ENCODE data around the gene NR1H4. TPM values are rescaled to one million over a fixed set of nuclear protein-coding genes. Genes with fewer than 3 reads are reported as not detected.

Gene NR1H4
- total and polyA plus RNA-seq, 2 of the 13 experiments (the other 11 are each of a cell fraction or from before 2014, with no cell fraction given) = 27.3 to 114 TPM

GRCh38 chr12:100468126-100468525, 5.5 kb upstream of the NR1H4 start (continued):
- TF ChIP-seq SIN3A (IDR thresholded peaks at IDR 0.05; ENCODE audit: borderline replicate concordance, low read depth, low read length) (no peak), ZNF225 (CRISPR knock-in tag; IDR thresholded peaks at IDR 0.05) (no peak)

DNA sequence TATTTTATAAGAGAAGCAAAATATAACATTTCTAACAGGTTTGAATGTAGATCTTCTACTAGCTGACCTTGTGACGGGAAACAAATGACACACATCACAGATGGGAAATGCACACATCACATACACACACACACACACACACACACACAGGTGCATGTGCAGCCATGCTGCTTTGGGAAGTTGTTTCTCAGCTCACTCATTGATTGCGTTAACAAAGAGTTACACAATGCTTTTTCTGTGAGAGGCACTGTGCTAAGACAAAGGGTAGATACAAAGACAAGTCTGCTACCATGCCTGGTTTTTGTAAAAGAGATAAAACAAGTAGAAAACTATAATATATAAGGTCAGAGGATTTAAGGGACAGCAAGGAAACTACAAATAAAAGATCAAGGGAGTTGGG, 1.3 kb upstream of the NR1H4 start:
- Histone ChIP-seq H3K27ac (ENCODE audit: extremely low read length, insufficient read depth, low read length) (no peak overlapping the region), H3K4me1 (ENCODE audit: insufficient read depth, low read length) (peaks cover 49% of the 10 kb centered on the region), H3K27me3 (ENCODE audit: control insufficient read depth in 1 of 2, insufficient read depth in 2 of 2, low read length in 2 of 2) (no peaks in the 10 kb centered on the region), H3K4me3 (replicated peaks in 1 of 3; ENCODE audit: insufficient read depth in 1 of 3, low read depth in 2 of 3, low read length in 3 of 3) (no peak overlapping the region), H3K4me2 (ENCODE audit: low read depth, low read length) (peak overlapping the region; percentile 95; the same call in 1 of the 2 replicates), H3K9me3 (ENCODE audit: low read length) (no peaks in the 10 kb centered on the region), H3K9ac (ENCODE audit: insufficient read depth, low read depth, low read length) (no peak overlapping the region), H3K79me2 (ENCODE audit: insufficient read depth, low read length) (peaks cover 32% of the 10 kb centered on the region), H4K20me1 (ENCODE audit: insufficient read depth, low read length) (no peaks in the 10 kb centered on the region), H2AFZ (ENCODE audit: low read length) (no peak overlapping the region), H3K36me3 (replicated peaks in 1 of 2; ENCODE audit: control insufficient read depth in 1 of 2, insufficient read depth in 2 of 2, low read length in 2 of 2) (no peaks in the 10 kb centered on the region)
- CTCF ChIA-PET (ENCODE audit: low intra/inter-chr PET ratio, low total read pairs) = no interaction called here
- intact Hi-C loops (cut with micrococcal nuclease; ENCODE audit: unreplicated experiment) = no loop called here
- in situ Hi-C loops (cut with HindIII; ENCODE audit: extremely low pct_ligation_motif_present, low pct_unique_long_range_greater_than_20kb) = no loop called here
- 72% methylated on average over 2 of the region's 2 CpGs for WGBS (ENCODE audit: low lambda C conversion rate)
- DNase-seq (ENCODE audit: low spot score) (peak; percentile 57), FAIRE-seq (no peak), ATAC-seq (no peak)
- BruUV-seq (replicated peaks) = no TSS peak
- POLR2A ChIA-PET = no interaction called here
- TF ChIP-seq, protein P1, sequence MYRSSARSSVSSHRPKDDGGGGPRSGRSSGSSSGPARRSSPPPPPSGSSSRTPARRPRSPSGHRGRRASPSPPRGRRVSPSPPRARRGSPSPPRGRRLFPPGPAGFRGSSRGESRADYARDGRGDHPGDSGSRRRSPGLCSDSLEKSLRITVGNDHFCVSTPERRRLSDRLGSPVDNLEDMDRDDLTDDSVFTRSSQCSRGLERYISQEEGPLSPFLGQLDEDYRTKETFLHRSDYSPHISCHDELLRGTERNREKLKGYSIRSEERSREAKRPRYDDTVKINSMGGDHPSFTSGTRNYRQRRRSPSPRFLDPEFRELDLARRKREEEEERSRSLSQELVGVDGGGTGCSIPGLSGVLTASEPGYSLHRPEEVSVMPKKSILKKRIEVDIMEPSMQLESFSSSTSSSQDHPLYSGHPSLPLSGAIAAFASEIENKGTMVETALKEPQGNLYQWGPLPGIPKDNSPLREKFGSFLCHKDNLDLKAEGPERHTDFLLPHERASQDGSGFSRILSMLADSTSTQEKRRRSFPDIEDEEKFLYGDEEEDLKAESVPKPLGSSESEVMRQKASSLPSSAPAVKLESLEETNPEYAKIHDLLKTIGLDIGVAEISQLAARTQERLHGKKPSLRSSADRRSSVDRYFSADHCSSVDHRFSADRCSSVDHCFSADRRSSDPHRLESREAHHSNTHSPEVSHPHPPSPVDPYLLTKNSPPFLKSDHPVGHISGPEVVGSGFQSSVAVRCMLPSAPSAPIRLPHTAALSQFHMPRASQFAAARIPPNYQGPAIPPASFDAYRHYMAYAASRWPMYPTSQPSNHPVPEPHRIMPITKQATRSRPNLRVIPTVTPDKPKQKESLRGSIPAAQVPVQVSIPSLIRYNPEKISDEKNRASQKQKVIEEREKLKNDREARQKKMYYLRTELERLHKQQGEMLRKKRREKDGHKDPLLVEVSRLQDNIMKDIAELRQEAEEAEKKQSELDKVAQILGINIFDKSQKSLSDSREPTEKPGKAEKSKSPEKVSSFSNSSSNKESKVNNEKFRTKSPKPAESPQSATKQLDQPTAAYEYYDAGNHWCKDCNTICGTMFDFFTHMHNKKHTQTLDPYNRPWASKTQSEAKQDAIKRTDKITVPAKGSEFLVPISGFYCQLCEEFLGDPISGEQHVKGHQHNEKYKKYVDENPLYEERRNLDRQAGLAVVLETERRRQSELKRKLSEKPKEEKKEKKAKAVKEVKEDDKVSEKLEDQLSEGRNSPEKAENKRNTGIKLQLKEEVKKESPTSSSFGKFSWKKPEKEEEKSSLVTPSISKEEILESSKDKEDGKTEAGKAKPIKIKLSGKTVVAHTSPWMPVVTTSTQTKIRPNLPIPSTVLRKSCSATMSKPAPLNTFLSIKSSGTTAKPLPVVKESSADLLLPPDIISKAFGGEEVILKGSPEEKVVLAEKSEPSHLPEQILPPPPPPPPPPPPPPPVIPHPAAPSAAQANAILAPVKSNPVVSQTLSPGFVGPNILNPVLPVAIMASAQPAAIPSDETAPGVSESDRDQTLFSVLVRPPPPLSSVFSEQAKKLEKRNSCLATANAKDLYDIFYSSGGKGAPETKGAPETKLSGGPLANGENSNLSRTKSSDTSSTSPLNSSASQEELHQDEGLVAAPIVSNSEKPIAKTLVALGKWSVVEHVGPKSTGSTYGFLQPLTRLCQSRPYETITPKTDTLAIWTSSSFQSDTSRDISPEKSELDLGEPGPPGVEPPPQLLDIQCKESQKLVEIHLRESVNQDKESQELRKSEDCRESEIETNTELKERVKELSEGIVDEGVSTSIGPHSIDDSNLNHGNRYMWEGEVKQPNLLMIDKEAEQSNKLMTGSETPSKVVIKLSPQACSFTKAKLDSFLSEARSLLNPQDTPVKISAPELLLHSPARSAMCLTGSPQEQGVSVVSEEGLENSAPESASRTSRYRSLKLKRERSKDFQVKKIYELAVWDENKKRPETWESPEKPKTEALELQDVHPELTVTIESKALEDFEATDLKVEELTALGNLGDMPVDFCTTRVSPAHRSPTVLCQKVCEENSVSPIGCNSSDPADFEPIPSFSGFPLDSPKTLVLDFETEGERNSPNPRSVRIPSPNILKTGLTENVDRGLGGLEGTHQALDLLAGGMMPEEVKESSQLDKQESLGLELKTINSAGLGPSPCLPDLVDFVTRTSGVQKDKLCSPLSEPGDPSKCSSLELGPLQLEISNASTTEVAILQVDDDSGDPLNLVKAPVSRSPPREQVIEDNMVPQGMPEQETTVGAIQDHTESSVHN (CRISPR knock-in tag; IDR thresholded peaks at IDR 0.05) = no peak
- 0 out of 2 replicates have a peak, but pooled peaks have one; percentile 43 for TF ChIP-seq NCOA2 (CRISPR knock-in tag; IDR thresholded peaks at IDR 0.05)
- peak; percentile 33; the same call in 1 of the 2 replicates for TF ChIP-seq RARA (CRISPR knock-in tag; IDR thresholded peaks at IDR 0.05)
- TF ChIP-seq, protein P2, sequence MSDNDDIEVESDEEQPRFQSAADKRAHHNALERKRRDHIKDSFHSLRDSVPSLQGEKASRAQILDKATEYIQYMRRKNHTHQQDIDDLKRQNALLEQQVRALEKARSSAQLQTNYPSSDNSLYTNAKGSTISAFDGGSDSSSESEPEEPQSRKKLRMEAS (IDR thresholded peaks at IDR 0.05) = 0 out of 2 replicates have a peak, but pooled peaks have one; percentile 32
- no peak for TF ChIP-seq KLF13 (CRISPR knock-in tag; IDR thresholded peaks at IDR 0.05)
- 0 out of 2 replicates have a peak, but pooled peaks have one; percentile 26 for TF ChIP-seq TARDBP (CRISPR knock-in tag; IDR thresholded peaks at IDR 0.05)
- no peak for TF ChIP-seq MLLT10 (CRISPR knock-in tag; IDR thresholded peaks at IDR 0.05)
- TF ChIP-seq, protein P3, sequence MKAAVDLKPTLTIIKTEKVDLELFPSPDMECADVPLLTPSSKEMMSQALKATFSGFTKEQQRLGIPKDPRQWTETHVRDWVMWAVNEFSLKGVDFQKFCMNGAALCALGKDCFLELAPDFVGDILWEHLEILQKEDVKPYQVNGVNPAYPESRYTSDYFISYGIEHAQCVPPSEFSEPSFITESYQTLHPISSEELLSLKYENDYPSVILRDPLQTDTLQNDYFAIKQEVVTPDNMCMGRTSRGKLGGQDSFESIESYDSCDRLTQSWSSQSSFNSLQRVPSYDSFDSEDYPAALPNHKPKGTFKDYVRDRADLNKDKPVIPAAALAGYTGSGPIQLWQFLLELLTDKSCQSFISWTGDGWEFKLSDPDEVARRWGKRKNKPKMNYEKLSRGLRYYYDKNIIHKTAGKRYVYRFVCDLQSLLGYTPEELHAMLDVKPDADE (CRISPR knock-in tag; IDR thresholded peaks at IDR 0.05) = no peak
- TF ChIP-seq CEBPB (IDR thresholded peaks at IDR 0.05; ENCODE audit: borderline replicate concordance, low read depth, low read length) = peak; percentile 83
- TF ChIP-seq GABPB1 (CRISPR knock-in tag; IDR thresholded peaks at IDR 0.05) = peak; percentile 31; the same call in 1 of the 2 replicates
- TF ChIP-seq SRSF4 (IDR thresholded peaks at IDR 0.05; ENCODE audit: low read depth, low read length, poor library complexity, severe bottlenecking) = no peak
- TF ChIP-seq RAD21 (CRISPR knock-in tag; IDR thresholded peaks at IDR 0.05) = 0 out of 2 replicates have a peak, but pooled peaks have one; percentile 10
- peak; percentile 86 for TF ChIP-seq CEBPG (CRISPR knock-in tag; IDR thresholded peaks at IDR 0.05)
- 0 out of 2 replicates have a peak, but pooled peaks have one; percentile 8 for TF ChIP-seq ZNF644 (CRISPR knock-in tag; IDR thresholded peaks at IDR 0.05; ENCODE audit: low read depth)
